Calu3 (cell line): ENCODE measurements around the gene ZP2. TPM values are rescaled to one million over a fixed set of nuclear protein-coding genes. Genes with fewer than 3 reads are reported as not detected.

Experiments used
- BruUV-seq: library from RNA; stranded (reverse); fragments of 400-500 nt; replicated peaks from 2 replicates; lab custom pipeline; 2021; lab: Mats Ljungman, UMichigan
- CTCF ChIA-PET: fragments of 300-600 bp; sonication (Branson Sonifier 250); formaldehyde crosslinking; loops from one replicate; lab custom pipeline; 2022; ENCODE audit warnings: antibody characterized with exemption; lab: Charles Lee
- DNase-seq: peaks from one replicate; pipeline ENCODE4 v3.0.0; 2022
- H3K27ac Mint-ChIP-seq: one replicate; pipeline ENCODE4 v1.8.0; 2022; ENCODE audit warnings: mixed read lengths; ENCODE audit not compliant: unreplicated experiment
- H3K27me3 Mint-ChIP-seq: one replicate; pipeline ENCODE4 v1.8.0; 2022; ENCODE audit warnings: mixed read lengths; ENCODE audit not compliant: unreplicated experiment
- H3K36me3 Mint-ChIP-seq: one replicate; pipeline ENCODE4 v1.8.0; 2022; ENCODE audit warnings: mild to moderate bottlenecking, moderate library complexity, mixed read lengths; ENCODE audit not compliant: insufficient read depth, unreplicated experiment
- H3K4me1 Mint-ChIP-seq: one replicate; pipeline ENCODE4 v1.8.0; 2022; ENCODE audit warnings: mild to moderate bottlenecking, low read depth, mixed read lengths; ENCODE audit not compliant: unreplicated experiment
- H3K4me3 Mint-ChIP-seq: one replicate; pipeline ENCODE4 v1.8.0; 2022; ENCODE audit warnings: mild to moderate bottlenecking, low read depth, moderate library complexity, mixed read lengths; ENCODE audit not compliant: unreplicated experiment
- H3K9me3 Mint-ChIP-seq: one replicate; pipeline ENCODE4 v1.8.0; 2022; ENCODE audit warnings: low read depth, mixed read lengths; ENCODE audit not compliant: unreplicated experiment
- intact Hi-C: fragments of 100-400 bp; cut with micrococcal nuclease; formaldehyde crosslinking; loops from one replicate; pipeline ENCODE4 v1.10.0; 2022; ENCODE audit not compliant: unreplicated experiment
- total RNA-seq: library from RNA; stranded (reverse); gene quantifications from 2 replicates; pipeline ENCODE4 v1.2.3, GENCODE V29; 2022
- TF ChIP-seq, protein P1 (sequence below): fragments of 200-600 bp; IDR thresholded peaks from one replicate; pipeline ENCODE4 v1.8.0; 2022; ENCODE audit warnings: antibody characterized with exemption; ENCODE audit not compliant: unreplicated experiment

Gene ZP2
- total RNA-seq, 1 experiment from 2014 or later: not detected

GRCh38 chr16:21185659-21186325, 25.6 kb downstream of the ZP2 start:
- peaks cover 21% of the 10 kb centered on the region for H3K36me3 Mint-ChIP-seq
- no peak overlapping the region for H3K27ac Mint-ChIP-seq
- CTCF ChIA-PET: interaction anchor here (0.7 kb wide), 1 partner anchor 402 kb away, joined by 3 read pairs; no protein-coding TSS in a partner anchor
- TF ChIP-seq, protein P1, sequence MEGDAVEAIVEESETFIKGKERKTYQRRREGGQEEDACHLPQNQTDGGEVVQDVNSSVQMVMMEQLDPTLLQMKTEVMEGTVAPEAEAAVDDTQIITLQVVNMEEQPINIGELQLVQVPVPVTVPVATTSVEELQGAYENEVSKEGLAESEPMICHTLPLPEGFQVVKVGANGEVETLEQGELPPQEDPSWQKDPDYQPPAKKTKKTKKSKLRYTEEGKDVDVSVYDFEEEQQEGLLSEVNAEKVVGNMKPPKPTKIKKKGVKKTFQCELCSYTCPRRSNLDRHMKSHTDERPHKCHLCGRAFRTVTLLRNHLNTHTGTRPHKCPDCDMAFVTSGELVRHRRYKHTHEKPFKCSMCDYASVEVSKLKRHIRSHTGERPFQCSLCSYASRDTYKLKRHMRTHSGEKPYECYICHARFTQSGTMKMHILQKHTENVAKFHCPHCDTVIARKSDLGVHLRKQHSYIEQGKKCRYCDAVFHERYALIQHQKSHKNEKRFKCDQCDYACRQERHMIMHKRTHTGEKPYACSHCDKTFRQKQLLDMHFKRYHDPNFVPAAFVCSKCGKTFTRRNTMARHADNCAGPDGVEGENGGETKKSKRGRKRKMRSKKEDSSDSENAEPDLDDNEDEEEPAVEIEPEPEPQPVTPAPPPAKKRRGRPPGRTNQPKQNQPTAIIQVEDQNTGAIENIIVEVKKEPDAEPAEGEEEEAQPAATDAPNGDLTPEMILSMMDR: no peak
- H3K27me3 Mint-ChIP-seq: no peaks in the 10 kb centered on the region
- no peak for DNase-seq
- intact Hi-C loops: no loop called here
- H3K9me3 Mint-ChIP-seq: peaks cover 2% of the 10 kb centered on the region
- H3K4me1 Mint-ChIP-seq: peaks cover 8% of the 10 kb centered on the region
- no peak overlapping the region for H3K4me3 Mint-ChIP-seq
- BruUV-seq: no TSS peak

DNA sequence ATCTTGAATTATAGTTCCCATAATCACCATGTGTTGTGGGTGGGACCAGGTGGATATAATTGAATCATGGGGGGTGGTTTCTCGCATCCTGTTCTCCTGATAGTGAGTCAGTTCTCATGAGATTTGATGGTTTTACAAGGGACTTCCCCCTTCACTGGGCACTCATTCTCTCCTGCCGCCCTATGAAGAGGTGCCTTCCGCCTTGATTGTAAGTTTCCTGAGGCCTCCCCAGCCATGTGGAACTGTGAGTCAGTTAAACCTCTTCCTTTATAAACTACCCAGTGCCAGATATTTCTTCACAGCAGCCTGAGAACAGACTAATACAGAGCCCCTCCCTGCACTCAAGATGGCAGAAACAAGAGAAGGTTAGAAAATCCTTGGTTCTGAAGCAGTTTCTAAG, 26.5 kb downstream of the ZP2 start:
- no peak overlapping the region for H3K4me3 Mint-ChIP-seq
- CTCF ChIA-PET: no interaction called here
- intact Hi-C loops: no loop called here
- DNase-seq: no peak
- H3K36me3 Mint-ChIP-seq: peaks cover 27% of the 10 kb centered on the region
- H3K27ac Mint-ChIP-seq: no peak overlapping the region
- H3K9me3 Mint-ChIP-seq: peaks cover 2% of the 10 kb centered on the region
- BruUV-seq: no TSS peak
- no peaks in the 10 kb centered on the region for H3K27me3 Mint-ChIP-seq
- TF ChIP-seq, protein P1: no peak
- H3K4me1 Mint-ChIP-seq: peaks cover 8% of the 10 kb centered on the region

- no TSS peak for BruUV-seq
These were observed 27.4 kb downstream of the ZP2 start for GRCh38 chr16:21183995-21184394.

DNA sequence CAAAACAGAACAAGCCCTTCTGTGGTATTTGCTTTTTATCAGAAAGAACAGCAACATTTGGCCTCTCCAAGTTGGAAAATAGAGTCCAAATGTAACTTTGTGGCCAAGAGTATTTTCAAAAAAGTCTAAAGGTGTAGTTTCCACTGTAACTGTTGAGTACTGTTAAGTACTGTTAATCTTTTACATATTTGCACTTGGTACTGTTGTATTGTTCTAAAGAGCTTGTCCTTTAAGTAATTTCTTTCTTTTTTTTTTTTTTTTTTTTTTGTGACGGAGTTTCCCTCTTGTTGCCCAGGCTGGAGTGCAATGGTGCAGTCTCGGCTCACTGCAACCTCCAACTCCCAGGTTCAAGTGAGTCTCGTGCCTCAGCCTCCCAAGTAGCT, 31.4 kb downstream of the ZP2 start:
- no peak overlapping the region for H3K4me3 Mint-ChIP-seq
- no peaks in the 10 kb centered on the region for H3K4me1 Mint-ChIP-seq
- intact Hi-C loops: no loop called here
- no peak overlapping the region for H3K27ac Mint-ChIP-seq
- BruUV-seq: no TSS peak
- H3K9me3 Mint-ChIP-seq: peaks cover 2% of the 10 kb centered on the region
- no peaks in the 10 kb centered on the region for H3K27me3 Mint-ChIP-seq
- DNase-seq: no peak
- CTCF ChIA-PET: interaction anchor here (1.3 to 2.0 kb wide), 2 partner anchors 17 to 121 kb away, joined by 3 to 7 read pairs; no protein-coding TSS in a partner anchor
- H3K36me3 Mint-ChIP-seq: peaks cover 43% of the 10 kb centered on the region
- TF ChIP-seq, protein P1: no peak

More at GRCh38 chr16:21183995-21184394, 27.4 kb downstream of the ZP2 start:
- Mint-ChIP-seq H3K9me3 (peaks cover 2% of the 10 kb centered on the region), H3K27me3 (no peaks in the 10 kb centered on the region), H3K36me3 (peaks cover 27% of the 10 kb centered on the region), H3K4me1 (peaks cover 8% of the 10 kb centered on the region), H3K4me3 (no peak overlapping the region), H3K27ac (no peak overlapping the region)
- intact Hi-C loops: no loop called here
- CTCF ChIA-PET: no interaction called here
- DNase-seq: no peak
- TF ChIP-seq, protein P1: no peak
